HFFc6 (cell line): ENCODE measurements around the gene ACOXL. TPM values are rescaled to one million over a fixed set of nuclear protein-coding genes. Genes with fewer than 3 reads are reported as not detected.

Experiments used
- DNase-seq: peaks from one replicate; pipeline ENCODE4 v3.0.0-alpha.2; 2018
- H3K27ac Mint-ChIP-seq: 2 replicates; pipeline ENCODE4 v1.8.0; 2020; ENCODE audit warnings: mild to moderate bottlenecking, mixed read lengths
- H3K27me3 Mint-ChIP-seq: 2 replicates; pipeline ENCODE4 v1.8.0; 2021; ENCODE audit warnings: mild to moderate bottlenecking, moderate library complexity, mixed read lengths; ENCODE audit not compliant: insufficient read depth
- H3K36me3 Mint-ChIP-seq: 2 replicates; pipeline ENCODE4 v1.8.0; 2021; ENCODE audit warnings: low read depth, mixed read lengths
- H3K4me1 Mint-ChIP-seq: 2 replicates; pipeline ENCODE4 v1.8.0; 2020; ENCODE audit warnings: low read depth, mixed read lengths
- H3K4me3 Mint-ChIP-seq: 2 replicates; pipeline ENCODE4 v1.8.0; 2020; ENCODE audit warnings: mild to moderate bottlenecking, moderate library complexity, mixed read lengths
- H3K9me3 Mint-ChIP-seq: 2 replicates; pipeline ENCODE4 v1.8.0; 2020; ENCODE audit warnings: mild to moderate bottlenecking, mixed read lengths
- total RNA-seq, 6 experiments: library from RNA; stranded (reverse); fragmentation: NEBNext Ultra II Directional; extraction: Animal tissue kit (Norgen Biotek cat#: 25700); gene quantifications; 2 replicates in 1 of 6; 3 replicates in 5 of 6; pipeline ENCODE4 v1.2.3, GENCODE V29; 2021
- TF ChIP-seq, protein P1 (sequence below): fragments of 200-600 bp; sonication (generic); IDR thresholded peaks from 2 replicates; pipeline ENCODE4 v1.5.0; 2021; ENCODE audit warnings: antibody characterized with exemption, mild to moderate bottlenecking

The ACOXL gene
- total RNA-seq, 6 experiments from 2014 or later, result not detected

- H3K27me3 Mint-ChIP-seq, result peaks cover 35% of the 10 kb centered on the region
- H3K27ac Mint-ChIP-seq, result no peak overlapping the region
- DNase-seq, result no peak
- H3K36me3 Mint-ChIP-seq, result no peaks in the 10 kb centered on the region
- no peaks in the 10 kb centered on the region for H3K4me1 Mint-ChIP-seq
- no peaks in the 10 kb centered on the region for H3K9me3 Mint-ChIP-seq
- TF ChIP-seq, protein P1, sequence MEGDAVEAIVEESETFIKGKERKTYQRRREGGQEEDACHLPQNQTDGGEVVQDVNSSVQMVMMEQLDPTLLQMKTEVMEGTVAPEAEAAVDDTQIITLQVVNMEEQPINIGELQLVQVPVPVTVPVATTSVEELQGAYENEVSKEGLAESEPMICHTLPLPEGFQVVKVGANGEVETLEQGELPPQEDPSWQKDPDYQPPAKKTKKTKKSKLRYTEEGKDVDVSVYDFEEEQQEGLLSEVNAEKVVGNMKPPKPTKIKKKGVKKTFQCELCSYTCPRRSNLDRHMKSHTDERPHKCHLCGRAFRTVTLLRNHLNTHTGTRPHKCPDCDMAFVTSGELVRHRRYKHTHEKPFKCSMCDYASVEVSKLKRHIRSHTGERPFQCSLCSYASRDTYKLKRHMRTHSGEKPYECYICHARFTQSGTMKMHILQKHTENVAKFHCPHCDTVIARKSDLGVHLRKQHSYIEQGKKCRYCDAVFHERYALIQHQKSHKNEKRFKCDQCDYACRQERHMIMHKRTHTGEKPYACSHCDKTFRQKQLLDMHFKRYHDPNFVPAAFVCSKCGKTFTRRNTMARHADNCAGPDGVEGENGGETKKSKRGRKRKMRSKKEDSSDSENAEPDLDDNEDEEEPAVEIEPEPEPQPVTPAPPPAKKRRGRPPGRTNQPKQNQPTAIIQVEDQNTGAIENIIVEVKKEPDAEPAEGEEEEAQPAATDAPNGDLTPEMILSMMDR, result no peak
- no peak overlapping the region for H3K4me3 Mint-ChIP-seq
Measured at GRCh38 chr2:110955045-110955444, 222.7 kb downstream of the ACOXL start.

DNA sequence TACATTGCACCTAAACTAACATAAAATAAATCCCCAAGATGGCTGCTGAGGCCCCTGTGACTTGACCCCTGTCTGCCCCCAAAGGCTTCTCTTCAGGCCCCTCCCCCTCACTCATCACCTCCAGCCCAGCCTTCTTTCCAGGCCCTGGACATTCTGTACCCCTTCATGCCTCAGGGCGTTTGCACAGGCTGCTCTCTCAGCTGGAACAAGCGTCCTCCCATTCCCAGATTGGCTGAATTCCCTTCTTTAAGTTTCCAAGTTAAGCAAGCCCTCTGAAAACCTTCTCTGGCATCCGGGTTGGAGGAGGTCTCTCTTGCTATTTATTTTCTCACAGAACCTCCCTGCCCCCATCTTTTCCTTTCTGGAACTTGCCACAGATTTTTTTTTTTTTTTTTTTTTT is 223.2 kb downstream of the ACOXL start:
- Mint-ChIP-seq H3K4me1 (no peaks in the 10 kb centered on the region), H3K4me3 (no peak overlapping the region), H3K9me3 (no peaks in the 10 kb centered on the region), H3K27ac (no peak overlapping the region), H3K36me3 (no peaks in the 10 kb centered on the region), H3K27me3 (peaks cover 32% of the 10 kb centered on the region)
- DNase-seq, result no peak
- TF ChIP-seq, protein P1, result no peak

GRCh38 chr2:110957293-110957692 is 224.9 kb downstream of the ACOXL start:
- Mint-ChIP-seq H3K36me3 (peaks cover 5% of the 10 kb centered on the region), H3K27ac (no peak overlapping the region), H3K4me1 (no peaks in the 10 kb centered on the region), H3K4me3 (no peak overlapping the region), H3K9me3 (peaks cover 8% of the 10 kb centered on the region), H3K27me3 (peaks cover 31% of the 10 kb centered on the region)
- DNase-seq, result no peak
- TF ChIP-seq, protein P1, result no peak

GRCh38 chr2:110958346-110959119 is 226.2 kb downstream of the ACOXL start:
- TF ChIP-seq, protein P1, result no peak
- Mint-ChIP-seq H3K4me3 (no peak overlapping the region), H3K36me3 (peaks cover 5% of the 10 kb centered on the region), H3K4me1 (no peaks in the 10 kb centered on the region), H3K27ac (no peak overlapping the region), H3K9me3 (peaks cover 8% of the 10 kb centered on the region), H3K27me3 (peaks cover 38% of the 10 kb centered on the region)
- no peak for DNase-seq

DNA sequence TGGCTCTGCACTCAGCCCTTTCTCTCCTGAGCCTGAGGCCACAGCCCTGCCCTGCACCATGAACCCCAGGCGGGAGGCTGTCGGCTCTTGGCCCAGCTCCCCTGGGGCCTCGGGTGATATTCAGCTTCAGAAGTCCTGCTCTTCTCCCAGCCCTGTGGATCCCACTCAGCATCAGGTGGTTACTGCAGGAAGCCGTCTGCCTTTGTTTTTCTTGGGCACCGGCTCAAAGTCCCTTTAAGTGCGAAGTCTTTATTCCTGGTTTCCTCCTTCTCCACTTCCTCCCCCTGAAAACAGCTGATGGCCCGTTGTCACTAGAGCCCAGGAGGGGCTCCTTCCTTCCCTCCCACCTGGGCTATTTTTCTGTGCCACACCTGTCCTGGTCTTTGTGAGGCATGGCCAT is 226.8 kb downstream of the ACOXL start:
- no peak overlapping the region for H3K4me3 Mint-ChIP-seq
- H3K27ac Mint-ChIP-seq, result no peak overlapping the region
- no peak for DNase-seq
- H3K9me3 Mint-ChIP-seq, result peaks cover 8% of the 10 kb centered on the region
- TF ChIP-seq, protein P1, result no peak
- H3K36me3 Mint-ChIP-seq, result peaks cover 5% of the 10 kb centered on the region
- peaks cover 38% of the 10 kb centered on the region for H3K27me3 Mint-ChIP-seq
- H3K4me1 Mint-ChIP-seq, result no peaks in the 10 kb centered on the region
